GM12892 (cell line): ENCODE measurements around the gene FTO.

ENCODE experiments used
- DNase-seq: peaks from one replicate; pipeline ENCODE4 v3.0.0; 2011; ENCODE audit not compliant: insufficient read length
- FAIRE-seq: peaks from 2 replicates; lab custom pipeline; 2011; peaks lifted over from hg19 to GRCh38; lab: Jason Lieb, UNC
- POLR2A ChIP-seq: IDR thresholded peaks from 2 replicates; pipeline ENCODE4 v1.6.1; 2011; ENCODE audit warnings: low read depth, low read length, control low read depth
- POLR2AphosphoS5 ChIP-seq: IDR thresholded peaks from 2 replicates; pipeline ENCODE4 v1.6.1; 2011; ENCODE audit warnings: low read depth, low read length, control low read depth
- TAF1 ChIP-seq: IDR thresholded peaks from 2 replicates; pipeline ENCODE4 v1.6.1; 2011; ENCODE audit warnings: low read depth, mild to moderate bottlenecking, control low read depth, low read length, borderline replicate concordance

Gene FTO

DNA sequence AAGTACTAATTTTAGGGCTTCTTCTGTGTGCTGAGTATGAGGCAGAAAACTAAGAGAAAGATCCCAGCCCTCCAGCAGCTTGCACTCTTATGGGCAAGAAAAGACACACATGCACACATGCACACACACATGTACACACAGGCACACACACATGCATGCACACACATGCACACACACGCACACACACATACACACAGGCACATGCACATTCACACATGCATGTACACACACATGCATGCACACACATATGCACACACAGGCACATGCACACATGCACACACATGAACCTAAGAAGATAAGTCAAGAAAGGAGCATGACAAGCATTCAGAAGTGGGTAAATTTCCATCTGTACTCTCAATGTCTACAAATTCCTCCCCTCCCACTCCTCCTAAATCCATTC lies 452.4 kb downstream of the FTO start:
- FAIRE-seq, result no peak
- DNase-seq, result no peak
- TF ChIP-seq POLR2A (no peak), TAF1 (no peak), POLR2AphosphoS5 (no peak)

DNA sequence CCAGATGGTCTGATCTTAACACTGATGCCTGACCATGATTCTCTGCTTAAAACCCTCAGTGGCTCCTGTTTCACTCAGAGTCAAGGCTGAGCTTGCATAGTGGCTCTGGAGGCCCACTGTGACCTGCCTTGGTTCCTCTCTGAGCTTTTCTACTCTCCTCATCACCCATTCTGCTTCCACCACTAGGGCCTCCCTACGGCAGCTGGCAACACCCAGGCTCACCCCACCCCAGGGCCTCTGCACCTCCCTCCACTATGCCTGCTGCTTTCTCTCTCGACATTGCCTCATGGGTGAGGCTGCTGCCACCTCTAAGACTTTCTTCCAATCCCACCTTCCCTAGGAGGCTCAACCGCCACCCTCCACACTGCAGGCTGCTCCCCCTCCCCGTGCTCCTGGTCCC lies 455.0 kb downstream of the FTO start:
- no peak for FAIRE-seq
- TF ChIP-seq POLR2A, result no peak
- TF ChIP-seq TAF1, result no peak
- no peak for TF ChIP-seq POLR2AphosphoS5
- DNase-seq, result no peak

DNA sequence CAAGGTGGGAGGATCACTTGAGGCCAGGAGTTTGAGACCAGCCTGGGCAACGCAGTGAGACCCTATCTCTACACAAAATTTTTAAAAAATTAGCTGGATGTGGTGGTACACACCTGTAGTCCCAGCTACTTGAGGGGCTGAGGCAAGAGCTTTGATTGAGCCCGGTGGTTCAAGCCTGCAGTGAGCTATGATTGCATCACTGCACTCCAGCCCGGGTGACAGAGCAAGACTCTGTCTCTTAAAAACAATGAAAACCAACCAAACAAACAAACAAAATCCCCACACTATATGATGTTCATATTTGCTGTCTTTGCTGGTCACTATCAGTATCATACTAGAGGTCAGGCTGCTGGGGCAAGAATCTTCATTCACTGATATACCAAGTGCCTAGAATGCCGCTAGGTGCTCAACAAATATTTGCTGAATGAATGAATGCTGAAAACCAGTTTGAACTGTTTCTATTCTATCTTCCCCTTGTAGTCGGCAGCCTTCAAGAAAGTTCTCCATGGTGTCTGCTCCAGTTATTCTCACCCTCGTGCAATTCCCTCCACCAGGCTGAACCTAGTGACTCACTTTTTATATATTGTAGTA lies 455.6 kb downstream of the FTO start:
- TF ChIP-seq TAF1 (no peak), POLR2A (no peak), POLR2AphosphoS5 (no peak)
- no peak for FAIRE-seq
- DNase-seq, result no peak

DNA sequence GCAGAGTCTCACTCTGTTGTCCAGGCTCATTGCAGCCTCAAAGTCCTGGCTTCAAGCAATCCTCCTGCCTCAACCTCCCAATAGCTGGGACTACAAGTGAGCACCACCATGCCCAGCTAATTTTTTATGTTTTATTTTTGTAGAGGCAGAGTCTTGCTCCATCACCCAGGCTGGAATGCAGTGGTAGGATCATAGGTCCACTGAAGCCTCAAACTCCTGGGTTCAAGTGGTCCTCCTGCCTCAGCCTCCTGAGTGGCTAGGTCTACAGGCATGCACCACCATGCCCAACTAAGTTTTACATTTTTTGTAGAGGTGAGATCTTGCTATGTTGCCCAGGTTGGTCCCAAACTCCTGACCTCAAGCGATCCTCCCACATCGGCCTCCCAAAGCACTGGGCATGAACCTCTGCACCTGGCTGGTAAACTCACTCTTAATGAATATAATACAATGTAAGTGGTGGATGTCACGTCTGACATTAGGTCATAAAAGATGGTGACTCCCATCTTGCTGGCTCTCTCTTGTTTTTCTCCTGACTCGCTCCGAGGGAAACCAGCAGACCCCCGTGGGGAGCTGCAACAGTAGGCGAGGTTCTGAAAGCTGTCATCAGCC lies 456.4 kb downstream of the FTO start:
- DNase-seq (no peak), FAIRE-seq (no peak)
- TF ChIP-seq POLR2A (no peak), TAF1 (no peak), POLR2AphosphoS5 (no peak)

GRCh38 chr16:54160939-54161897 lies 457.3 kb downstream of the FTO start:
- FAIRE-seq, result no peak
- TF ChIP-seq TAF1, result no peak
- no peak for DNase-seq

GRCh38 chr16:54163197-54163843 lies 459.4 kb downstream of the FTO start:
- DNase-seq (no peak), FAIRE-seq (no peak)
- TF ChIP-seq POLR2A, result no peak
- TF ChIP-seq TAF1, result no peak
- no peak for TF ChIP-seq POLR2AphosphoS5

GRCh38 chr16:54164789-54165173 lies 460.8 kb downstream of the FTO start:
- no peak for DNase-seq
- no peak for FAIRE-seq
- no peak for TF ChIP-seq POLR2AphosphoS5
- TF ChIP-seq TAF1, result no peak
- no peak for TF ChIP-seq POLR2A

DNA sequence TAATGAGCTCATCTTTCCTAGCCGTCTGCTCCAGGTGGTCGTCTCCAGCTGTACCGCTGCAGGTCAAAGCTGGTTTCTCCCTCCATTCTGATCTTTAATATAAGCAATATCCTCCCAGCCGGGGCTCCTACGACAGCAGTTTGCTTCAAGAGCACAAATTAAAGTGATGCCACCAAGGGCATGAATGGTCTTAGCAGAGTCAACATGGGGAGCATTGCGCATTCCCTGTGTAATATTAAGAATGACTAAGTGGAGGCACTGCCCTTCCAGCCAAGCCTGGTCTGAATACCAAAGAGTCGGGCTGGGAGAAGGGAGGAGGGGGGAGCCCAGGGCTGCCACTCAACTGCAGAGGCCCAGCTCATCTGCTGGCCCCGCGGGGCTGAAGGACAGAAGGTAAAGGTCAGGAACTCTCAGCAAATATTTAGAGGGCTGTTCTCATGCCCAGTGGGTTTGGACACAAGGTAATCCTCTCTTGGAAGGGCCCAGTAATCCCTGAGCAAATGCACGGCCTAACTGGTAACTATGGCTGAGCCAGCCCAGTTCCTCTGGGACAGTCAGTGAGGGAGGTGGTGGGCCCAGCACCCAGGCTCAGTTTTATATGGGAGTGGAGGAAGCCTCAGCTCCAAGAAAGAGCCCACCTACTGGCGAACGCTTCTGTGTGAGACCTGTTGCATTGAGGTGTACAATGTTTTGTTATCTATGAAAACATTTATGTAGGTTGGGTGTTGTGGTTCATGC lies 461.4 kb downstream of the FTO start:
- DNase-seq (no peak), FAIRE-seq (no peak)
- TF ChIP-seq POLR2AphosphoS5, result no peak
- no peak for TF ChIP-seq TAF1
- TF ChIP-seq POLR2A, result no peak

DNA sequence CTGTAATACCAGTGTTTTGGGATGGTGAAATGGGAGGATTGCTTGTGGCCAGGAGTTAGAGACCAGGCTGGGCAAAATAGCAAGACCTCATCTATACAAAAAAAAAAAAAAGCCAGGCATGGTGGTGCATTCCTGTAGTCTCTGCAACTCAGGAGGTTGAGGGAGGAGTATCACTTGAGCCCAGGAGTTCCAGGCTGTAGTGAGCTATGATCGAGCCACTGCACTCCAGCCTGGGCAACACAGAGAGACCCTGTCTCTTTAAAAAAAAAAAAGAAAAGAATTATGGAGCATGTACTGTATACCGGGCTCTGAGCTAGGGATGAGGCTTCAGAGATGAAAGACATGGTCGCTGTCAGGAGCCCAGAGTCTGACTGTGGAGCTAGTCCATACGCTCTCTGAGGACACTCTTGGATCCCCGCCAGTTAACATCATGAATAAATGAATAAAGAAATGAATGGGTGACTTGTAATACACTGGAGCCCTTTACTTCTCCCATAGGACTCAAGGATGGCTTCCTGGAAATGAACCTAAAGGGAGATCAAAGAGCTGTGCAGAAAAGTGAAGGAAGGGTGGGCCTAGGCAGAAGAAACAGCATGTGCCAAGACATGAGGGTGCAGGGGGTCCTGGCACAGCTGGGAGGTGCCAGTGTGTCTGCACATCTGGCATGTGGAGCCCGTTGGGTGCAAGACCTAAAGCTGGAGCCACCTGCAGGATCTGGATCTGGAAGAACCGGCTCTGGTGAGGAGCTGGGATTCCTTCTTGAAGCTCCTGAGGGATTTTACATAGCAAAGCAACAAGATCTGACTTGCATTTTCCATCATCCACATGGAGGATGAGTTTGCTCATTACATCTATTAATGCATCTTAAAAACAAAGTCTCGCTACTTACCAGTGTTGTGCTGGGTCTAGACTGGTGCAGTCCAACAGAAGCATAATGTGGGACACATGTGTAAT lies 462.2 kb downstream of the FTO start:
- FAIRE-seq (no peak), DNase-seq (no peak)
- TF ChIP-seq POLR2A, result no peak
- TF ChIP-seq TAF1, result no peak
- no peak for TF ChIP-seq POLR2AphosphoS5

DNA sequence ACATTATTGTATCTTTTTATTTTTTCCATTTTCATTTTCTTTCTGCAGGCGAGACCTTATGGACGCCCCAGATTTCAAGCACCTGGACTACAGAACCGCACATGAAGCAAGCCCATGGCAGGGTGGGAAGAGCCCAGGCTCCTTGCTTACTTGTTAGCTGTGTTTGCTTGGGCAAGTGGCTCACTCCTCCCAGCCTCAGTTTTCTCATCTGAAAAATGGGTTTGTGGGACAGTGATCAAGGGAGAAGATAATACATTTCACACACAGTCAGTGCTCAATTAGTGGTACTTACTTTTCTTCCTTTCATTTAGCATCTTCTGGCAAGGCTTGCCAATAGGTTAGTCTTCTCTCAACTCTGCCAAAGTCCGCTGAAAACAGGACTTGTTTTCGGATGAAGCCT lies 465.2 kb downstream of the FTO start:
- no peak for TF ChIP-seq POLR2AphosphoS5
- no peak for TF ChIP-seq POLR2A
- no peak for TF ChIP-seq TAF1
- FAIRE-seq, result no peak

More for the DNA sequence above, 465.2 kb downstream of the FTO start:
- DNase-seq, result no peak
